DMS79 (cell line): ENCODE results near the gene PROX1.
A peak's percentile ranks its signal among the peaks of the same experiment; 100 is the strongest.

Source experiments
- DNase-seq: peaks from one replicate; lab custom pipeline; 2025; lab: John Stamatoyannopoulos, UW

Gene PROX1

GRCh38 chr1:213987927-213988506 is at the start of gene PROX1:
Gene PROX1 (plus strand): TSS chr1:213987973. CDS start chr1:213996536, 8,563 bp downstream.
- peak; percentile 56 for DNase-seq

DNA sequence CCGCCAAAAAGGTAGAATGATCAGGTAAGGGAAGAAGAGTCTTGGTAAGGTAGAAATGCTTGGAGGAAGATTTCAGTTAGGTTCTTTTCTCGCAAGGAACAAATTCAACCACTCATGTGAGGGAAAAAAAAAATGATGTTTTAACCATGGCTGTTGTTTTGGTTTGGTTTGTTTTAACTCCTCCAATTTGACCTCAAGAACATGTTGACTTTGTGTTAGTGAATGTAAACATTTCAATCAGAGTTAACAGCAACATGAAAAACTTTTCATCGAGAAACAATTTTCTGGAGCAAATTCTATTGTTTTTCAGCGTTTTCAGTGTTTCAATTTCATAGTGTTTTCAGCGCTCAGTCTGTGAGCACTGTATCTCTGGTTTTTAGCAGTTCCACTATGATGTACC is 49.0 kb upstream of the PROX1 start:
- no peak for DNase-seq

GRCh38 chr1:213939888-213940287 is 47.9 kb upstream of the PROX1 start:
- no peak for DNase-seq

DNA sequence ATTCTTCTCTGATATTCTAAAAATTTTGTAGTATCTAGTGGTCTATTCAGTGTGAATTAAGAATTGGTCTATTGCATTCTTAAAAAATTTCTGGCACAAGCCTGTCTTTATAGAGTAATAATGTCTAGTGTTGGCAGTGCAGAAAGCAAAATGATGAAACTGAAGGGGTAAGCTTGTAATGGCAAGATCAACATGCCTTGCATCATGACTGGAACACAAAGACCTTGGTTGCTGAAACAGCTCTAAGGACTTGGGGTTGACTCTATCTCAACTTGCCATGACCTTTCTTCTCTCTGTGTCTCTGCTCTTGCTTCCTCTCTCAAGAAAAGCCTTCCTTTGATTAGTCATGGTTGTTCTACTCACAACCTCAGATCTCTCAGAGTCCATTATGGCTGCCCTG is 46.8 kb upstream of the PROX1 start:
- no peak for DNase-seq

DNA sequence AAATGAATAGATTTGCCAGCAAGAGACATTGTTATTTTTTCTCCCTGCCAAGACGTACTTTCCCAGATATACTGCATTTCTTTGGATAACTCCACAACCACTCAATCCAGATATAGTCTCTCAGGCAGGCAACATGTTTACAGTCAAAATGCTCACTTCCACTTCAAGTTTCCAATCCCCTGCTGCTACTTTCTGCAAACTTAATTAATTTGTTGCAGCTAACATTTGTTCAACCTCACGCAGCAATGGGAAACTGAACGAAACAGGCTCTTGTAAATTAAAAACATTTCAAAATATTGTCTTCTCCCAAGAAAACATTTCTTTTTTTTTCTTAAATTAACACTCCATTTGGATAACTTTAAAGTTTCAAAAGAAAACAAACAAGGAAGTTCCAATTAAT is 45.7 kb upstream of the PROX1 start:
- DNase-seq: no peak

DNA sequence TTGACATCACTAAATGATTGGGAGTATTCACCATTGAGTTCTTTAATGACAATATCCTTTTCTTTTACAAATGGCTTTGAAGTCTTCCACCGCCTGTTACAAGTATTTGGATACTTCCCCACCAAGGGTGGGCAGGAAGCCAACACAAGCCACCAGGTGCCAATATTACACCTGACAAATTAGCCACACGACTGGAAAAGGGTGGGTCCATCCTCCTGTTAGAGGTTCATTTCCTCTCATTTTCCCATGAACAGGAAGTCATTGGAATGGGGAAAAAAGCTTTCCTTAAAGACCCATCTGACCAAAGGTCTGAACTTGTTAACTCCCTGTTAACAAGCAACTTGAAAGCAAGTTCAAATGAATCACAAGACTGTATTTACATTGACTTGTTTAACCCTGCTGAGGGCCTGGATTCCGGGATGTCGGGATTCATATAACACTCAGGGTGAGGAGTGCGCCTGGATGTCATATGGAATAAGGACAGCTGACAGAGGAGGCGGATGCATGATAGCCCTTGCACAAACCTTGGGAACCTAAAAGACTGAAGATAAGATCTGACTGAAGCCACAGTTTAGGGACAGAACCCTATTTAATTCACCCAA is 40.5 kb upstream of the PROX1 start:
- DNase-seq: no peak

DNA sequence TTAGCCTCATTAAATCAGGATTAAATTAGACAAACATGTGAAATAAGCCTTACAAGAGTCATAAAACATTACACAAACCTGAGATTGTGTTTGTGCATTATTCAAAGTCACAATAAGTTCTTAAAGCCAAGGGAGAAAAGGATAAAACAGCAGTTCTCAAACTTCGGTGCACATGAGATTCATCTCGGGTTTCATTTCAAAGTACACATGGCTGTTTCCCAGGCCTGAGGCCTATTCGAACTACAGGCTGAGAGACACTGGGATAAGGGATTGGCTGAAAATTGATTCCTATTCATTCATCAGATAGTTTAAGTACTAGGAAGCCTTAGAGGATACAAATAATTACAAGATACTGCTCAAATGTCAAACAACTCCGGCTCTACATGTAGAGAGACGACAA is 35.9 kb upstream of the PROX1 start:
- no peak for DNase-seq

GRCh38 chr1:213953806-213954205 is 34.0 kb upstream of the PROX1 start:
- no peak for DNase-seq

DNA sequence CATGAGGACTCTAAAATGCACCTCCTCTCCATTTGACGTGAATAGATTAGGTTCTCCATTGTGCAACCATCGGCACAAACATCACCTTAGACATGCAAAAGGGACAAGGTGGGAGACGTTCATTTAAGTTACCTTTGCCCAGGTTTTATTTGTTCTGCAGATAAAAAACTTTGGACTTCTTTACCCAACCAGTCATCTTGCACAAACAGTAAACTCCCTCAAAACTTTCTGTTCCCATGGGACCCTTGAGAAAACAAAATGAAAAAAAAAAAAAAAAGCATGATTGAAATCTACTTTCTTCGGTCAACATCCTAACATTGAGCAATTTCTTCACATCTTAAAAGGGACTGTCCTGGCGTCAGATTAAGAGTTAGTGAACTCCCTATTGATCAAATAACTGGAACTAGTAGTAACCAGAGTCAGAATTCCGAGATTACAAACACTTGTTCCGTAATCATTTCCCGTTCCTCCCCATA is 31.4 kb upstream of the PROX1 start:
- DNase-seq: no peak

GRCh38 chr1:213958346-213958745 is 29.4 kb upstream of the PROX1 start:
- no peak for DNase-seq

DNA sequence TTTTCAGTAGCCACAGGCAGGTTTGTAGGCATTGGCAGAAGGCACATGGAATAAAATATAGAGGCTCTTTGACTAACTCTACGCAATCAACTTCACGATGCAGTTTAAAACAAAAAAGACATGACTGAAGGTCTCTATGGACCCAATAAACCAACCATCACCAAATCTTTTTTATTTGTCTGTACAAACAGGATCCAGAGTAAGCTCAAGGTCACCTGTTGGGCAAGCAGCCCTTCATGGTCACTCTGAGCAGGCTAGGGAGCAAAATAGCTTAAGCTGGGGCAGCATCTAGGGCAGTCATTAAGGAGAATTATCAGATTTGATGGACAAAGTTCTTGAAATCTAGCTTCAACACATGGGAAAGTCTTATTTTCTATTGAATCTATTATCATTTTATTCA is 26.8 kb upstream of the PROX1 start:
- no peak for DNase-seq

DNA sequence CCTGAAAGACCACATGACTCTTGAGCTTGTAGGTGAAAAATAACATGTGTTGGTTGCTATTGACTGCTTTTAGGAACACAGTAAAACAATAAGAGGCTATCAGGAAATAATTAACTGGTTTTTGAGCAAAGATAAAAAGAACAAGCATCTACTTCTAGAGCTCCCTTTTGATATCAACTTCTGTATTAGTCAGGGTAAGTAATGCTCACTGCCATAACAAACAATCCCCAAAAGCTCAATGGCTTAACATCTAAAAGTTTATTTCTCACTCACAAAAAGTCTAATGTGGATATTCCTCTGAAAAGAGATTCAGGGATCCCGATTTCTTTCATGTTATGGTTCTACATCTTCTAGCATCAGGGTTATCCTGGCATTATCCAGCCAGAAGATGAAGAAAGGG is 25.3 kb upstream of the PROX1 start:
- no peak for DNase-seq

- DNase-seq: no peak
These were observed 21.7 kb upstream of the PROX1 start for GRCh38 chr1:213966122-213966521.

- DNase-seq: no peak
These were observed 19.5 kb upstream of the PROX1 start for GRCh38 chr1:213968146-213968825.

DNA sequence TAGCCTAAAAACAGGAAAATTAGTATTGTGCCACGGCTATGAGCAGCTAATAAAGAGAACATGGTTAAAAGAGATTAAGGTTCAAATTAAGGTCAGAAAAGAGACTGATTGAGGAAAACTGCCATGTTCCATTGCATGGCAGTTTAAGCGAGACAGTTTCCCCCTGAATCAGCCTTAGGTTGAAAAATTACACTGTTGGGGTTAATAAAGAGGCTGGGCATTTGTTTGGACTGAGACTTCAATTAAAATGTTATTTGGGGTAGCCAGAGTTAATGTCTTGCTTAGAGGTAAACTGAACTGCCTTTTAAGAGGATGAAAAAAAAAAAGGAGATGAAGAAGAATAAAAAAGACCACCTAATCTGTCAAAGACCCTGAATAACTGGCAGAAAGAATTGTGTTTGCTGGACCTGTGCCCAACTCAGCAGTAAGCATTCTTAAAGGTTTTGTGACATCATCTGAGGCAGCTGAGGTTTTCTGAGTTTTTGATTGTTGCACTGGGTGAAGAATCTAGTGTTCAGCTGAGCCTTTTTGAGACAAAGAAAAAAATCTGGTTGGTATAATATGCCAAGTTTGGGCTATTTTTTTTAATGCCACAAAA is 17.7 kb upstream of the PROX1 start:
- DNase-seq: no peak

DNA sequence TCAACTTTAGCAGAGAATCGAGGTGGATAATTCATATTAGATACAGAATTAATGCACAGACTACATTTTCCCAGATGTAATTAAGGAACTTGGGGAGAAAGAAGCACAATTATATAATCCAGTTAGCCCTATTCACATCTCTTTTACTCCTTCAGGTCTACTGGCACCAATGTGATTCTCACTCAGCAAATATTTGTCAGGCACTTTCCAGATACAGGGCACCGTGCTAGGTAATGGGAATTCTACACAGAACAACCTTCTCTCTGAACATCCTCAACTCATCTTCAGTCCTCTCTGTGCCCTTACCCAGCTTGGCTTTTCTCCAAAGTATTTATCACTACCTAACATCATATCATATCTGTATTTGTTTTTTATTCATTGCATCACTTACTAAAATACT is 15.6 kb upstream of the PROX1 start:
- no peak for DNase-seq

GRCh38 chr1:213973129-213973528 is 14.6 kb upstream of the PROX1 start:
- no peak for DNase-seq

- no peak for DNase-seq
These were observed 10.9 kb upstream of the PROX1 start for GRCh38 chr1:213976665-213977485.

GRCh38 chr1:213977486-213977842 is 10.3 kb upstream of the PROX1 start:
- no peak for DNase-seq

- DNase-seq: no peak
These were observed 9.9 kb upstream of the PROX1 start for GRCh38 chr1:213977909-213978308.

DNA sequence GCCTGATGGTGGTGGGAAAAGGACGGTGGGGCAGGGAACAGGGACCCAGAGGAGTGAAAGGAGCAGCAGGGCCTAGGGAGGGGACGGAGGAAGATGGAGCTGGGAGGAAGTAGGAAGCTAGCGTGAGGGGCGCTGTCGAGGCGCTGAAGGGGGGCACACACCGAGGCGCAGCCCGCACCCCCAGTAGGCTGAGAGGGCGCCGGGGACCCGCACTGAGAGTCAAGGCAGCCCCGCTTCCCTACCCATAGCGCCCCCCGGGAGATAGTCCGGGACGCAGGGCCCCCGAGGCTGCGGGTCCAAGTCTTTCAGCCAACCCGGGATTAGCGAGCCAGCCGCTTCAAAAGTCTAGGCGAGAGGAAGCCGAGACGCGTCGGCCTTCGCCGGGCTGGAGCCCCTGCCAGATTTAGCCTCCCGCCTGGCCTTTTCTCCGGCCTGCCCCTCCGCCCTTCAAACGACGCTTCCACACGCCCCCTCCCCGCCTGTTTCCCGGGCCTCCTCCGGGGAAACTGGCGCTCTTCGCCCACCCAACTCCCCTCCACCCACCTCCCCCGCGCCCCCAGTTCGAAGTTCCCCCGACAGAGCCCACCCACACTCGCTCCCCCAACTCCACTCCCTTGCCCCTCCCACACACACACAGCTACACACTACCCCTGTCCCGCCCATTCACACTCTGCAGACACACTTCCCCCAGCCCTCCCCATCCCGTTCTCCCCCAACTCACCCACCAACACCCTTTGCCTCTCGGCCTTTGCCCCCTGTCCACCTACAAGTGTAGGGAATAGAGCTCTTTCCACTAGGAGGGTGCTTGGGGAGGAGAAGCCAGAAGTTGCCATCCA is 7.8 kb upstream of the PROX1 start:
- DNase-seq: no peak
